ENCODE results near the gene EZH1. TPM values are rescaled to one million over a fixed set of nuclear protein-coding genes. Genes with fewer than 3 reads are reported as not detected.

Gene EZH1
- total RNA-seq, 1 experiment from 2014 or later = 22.4 TPM

- no peak for TF ChIP-seq STAT6 (CRISPR knock-in tag; conservative IDR thresholded peaks at IDR 0.05; ENCODE audit: low read depth)
- no peak for TF ChIP-seq ZNF219 (CRISPR knock-in tag; IDR thresholded peaks at IDR 0.05; ENCODE audit: borderline replicate concordance)
- TF ChIP-seq MAX (CRISPR knock-in tag; IDR thresholded peaks at IDR 0.05) = peak; percentile 100
- TF ChIP-seq, protein P1, sequence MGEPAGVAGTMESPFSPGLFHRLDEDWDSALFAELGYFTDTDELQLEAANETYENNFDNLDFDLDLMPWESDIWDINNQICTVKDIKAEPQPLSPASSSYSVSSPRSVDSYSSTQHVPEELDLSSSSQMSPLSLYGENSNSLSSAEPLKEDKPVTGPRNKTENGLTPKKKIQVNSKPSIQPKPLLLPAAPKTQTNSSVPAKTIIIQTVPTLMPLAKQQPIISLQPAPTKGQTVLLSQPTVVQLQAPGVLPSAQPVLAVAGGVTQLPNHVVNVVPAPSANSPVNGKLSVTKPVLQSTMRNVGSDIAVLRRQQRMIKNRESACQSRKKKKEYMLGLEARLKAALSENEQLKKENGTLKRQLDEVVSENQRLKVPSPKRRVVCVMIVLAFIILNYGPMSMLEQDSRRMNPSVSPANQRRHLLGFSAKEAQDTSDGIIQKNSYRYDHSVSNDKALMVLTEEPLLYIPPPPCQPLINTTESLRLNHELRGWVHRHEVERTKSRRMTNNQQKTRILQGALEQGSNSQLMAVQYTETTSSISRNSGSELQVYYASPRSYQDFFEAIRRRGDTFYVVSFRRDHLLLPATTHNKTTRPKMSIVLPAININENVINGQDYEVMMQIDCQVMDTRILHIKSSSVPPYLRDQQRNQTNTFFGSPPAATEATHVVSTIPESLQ (CRISPR knock-in tag; IDR thresholded peaks at IDR 0.05) = no peak
- TF ChIP-seq JAZF1 (CRISPR knock-in tag; IDR thresholded peaks at IDR 0.05) = no peak
- TF ChIP-seq ZNF121 (CRISPR knock-in tag; IDR thresholded peaks at IDR 0.05) = no peak; the same call in 1 of the 2 replicates
- TF ChIP-seq ZSCAN18 (CRISPR knock-in tag; IDR thresholded peaks at IDR 0.05) = no peak
- peak; percentile 97 for TF ChIP-seq ZNF232 (CRISPR knock-in tag; IDR thresholded peaks at IDR 0.05)
- TF ChIP-seq GTF2I (CRISPR knock-in tag; conservative IDR thresholded peaks at IDR 0.05) = no peak
- TF ChIP-seq, protein P2, sequence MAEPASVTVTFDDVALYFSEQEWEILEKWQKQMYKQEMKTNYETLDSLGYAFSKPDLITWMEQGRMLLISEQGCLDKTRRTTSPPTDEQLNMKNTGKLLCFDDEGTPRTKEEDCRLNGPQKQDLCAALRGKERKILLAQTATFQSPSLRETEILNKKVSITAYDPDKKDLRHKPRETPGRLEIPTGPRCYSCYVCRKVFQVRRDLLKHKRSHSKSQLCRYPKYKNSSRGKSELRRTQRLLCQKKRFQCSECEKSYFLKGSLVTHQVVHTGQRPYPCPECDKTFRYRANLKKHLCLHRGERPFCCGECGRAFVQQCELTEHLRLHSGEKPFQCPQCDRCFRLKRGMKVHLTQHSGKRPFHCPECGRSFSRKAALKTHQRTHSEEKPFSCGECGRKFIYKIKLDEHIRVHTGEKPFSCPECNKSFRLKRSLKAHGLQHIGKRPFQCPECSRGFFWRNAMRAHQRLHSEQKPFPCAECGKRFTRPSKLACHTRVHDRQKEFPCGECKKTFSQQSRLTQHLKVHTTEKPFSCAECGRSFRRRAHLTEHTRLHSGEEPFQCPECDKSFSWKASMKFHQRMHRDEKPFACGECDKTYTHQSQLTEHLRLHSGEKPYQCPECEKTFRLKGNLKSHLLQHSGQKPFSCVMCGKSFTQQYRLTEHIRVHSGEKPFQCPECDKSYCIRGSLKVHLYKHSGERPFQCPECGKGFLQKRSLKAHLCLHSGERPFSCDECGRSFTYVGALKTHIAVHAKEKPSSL (CRISPR knock-in tag; conservative IDR thresholded peaks at IDR 0.05) = no peak
- TF ChIP-seq ZNF396 (CRISPR knock-in tag; IDR thresholded peaks at IDR 0.05; ENCODE audit: borderline replicate concordance) = no peak
- TF ChIP-seq SOX15 (CRISPR knock-in tag; IDR thresholded peaks at IDR 0.05) = no peak
- no peak for TF ChIP-seq CBFB (CRISPR knock-in tag; IDR thresholded peaks at IDR 0.05; ENCODE audit: low read depth)
- no peak for TF ChIP-seq FOXJ3 (CRISPR knock-in tag; IDR thresholded peaks at IDR 0.05; ENCODE audit: borderline replicate concordance)
- peak; percentile 96; the same call in 1 of the 2 replicates for TF ChIP-seq RELA (CRISPR knock-in tag; IDR thresholded peaks at IDR 0.05; ENCODE audit: borderline replicate concordance)
- TF ChIP-seq IRF2 (CRISPR knock-in tag; IDR thresholded peaks at IDR 0.05; ENCODE audit: borderline replicate concordance, low read depth) = 0 out of 2 replicates have a peak, but pooled peaks have one; percentile 2
- peak; percentile 94 for TF ChIP-seq MYBL2 (CRISPR knock-in tag; IDR thresholded peaks at IDR 0.05)
- peak; percentile 29; the same call in 1 of the 2 replicates for TF ChIP-seq NR1H2 (CRISPR knock-in tag; IDR thresholded peaks at IDR 0.05)
- TF ChIP-seq USF2 (CRISPR knock-in tag; IDR thresholded peaks at IDR 0.05) = no peak
- peak; percentile 96 for TF ChIP-seq SMAD3 (CRISPR knock-in tag; IDR thresholded peaks at IDR 0.05; ENCODE audit: borderline replicate concordance)
- TF ChIP-seq SMAD4 (CRISPR knock-in tag; IDR thresholded peaks at IDR 0.05) = peak; percentile 70; the same call in 1 of the 2 replicates
- TF ChIP-seq ZNF416 (CRISPR knock-in tag; IDR thresholded peaks at IDR 0.05) = no peak
- TF ChIP-seq ATF2 (CRISPR knock-in tag; IDR thresholded peaks at IDR 0.05; ENCODE audit: borderline replicate concordance, low read depth) = peak; percentile 69; the same call in 1 of the 2 replicates
- peak; percentile 86; the same call in 1 of the 2 replicates for TF ChIP-seq ZBTB21 (CRISPR knock-in tag; IDR thresholded peaks at IDR 0.05; ENCODE audit: borderline replicate concordance)
Measured at GRCh38 chr17:42679492-42680330, 65.1 kb downstream of the EZH1 start (continued).

Measured in WTC11 (cell line).